DMS153 treated with DMSO at 0.1 percent for 48 hours (cell line): Measurements from ENCODE around the gene NFKBIB.
A peak's percentile ranks its signal among the peaks of the same experiment; 100 is the strongest.

Source experiments
- DNase-seq: peaks from one replicate; lab custom pipeline; 2025; ENCODE audit not compliant: unreplicated experiment; lab: John Stamatoyannopoulos, UW

NFKBIB gene

GRCh38 chr19:38952395-38953165, 52.8 kb downstream of the NFKBIB start:
- peak; percentile 59 for DNase-seq

- DNase-seq: no peak
Observed at GRCh38 chr19:38953677-38954076, 53.9 kb downstream of the NFKBIB start.

- DNase-seq: no peak
Observed at GRCh38 chr19:38956264-38956663, 56.5 kb downstream of the NFKBIB start.

- no peak for DNase-seq
Observed at GRCh38 chr19:38958301-38958700, 58.5 kb downstream of the NFKBIB start.
